ENCODE data around the gene MCRIP2.
"Not testable (repeated sequence)": the region's sequence is repeated elsewhere in the genome, so short reads cannot be mapped to it uniquely, and the experiment has no call there.

The MCRIP2 gene

GRCh38 chr16:683396-684070 is 41.9 kb downstream of the MCRIP2 start:
- no peak for FAIRE-seq

- FAIRE-seq = no peak
Observed at GRCh38 chr16:684071-684794, 42.6 kb downstream of the MCRIP2 start, which contains the start of gene JMJD8. Gene JMJD8, minus strand, starts transcription at chr16:684334. Its CDS starts 15 bp downstream, at chr16:684319.

- FAIRE-seq = no peak
Observed at GRCh38 chr16:684961-685696, 43.5 kb downstream of the MCRIP2 start.

- no peak for FAIRE-seq
Observed at GRCh38 chr16:685967-686366, 44.3 kb downstream of the MCRIP2 start.

- no peak for FAIRE-seq
Observed at GRCh38 chr16:686459-687260, 45.0 kb downstream of the MCRIP2 start.

- no peak for FAIRE-seq
Observed at GRCh38 chr16:687499-687898, 45.9 kb downstream of the MCRIP2 start.

GRCh38 chr16:689175-689897 is 47.7 kb downstream of the MCRIP2 start:
- no peak for FAIRE-seq

GRCh38 chr16:691242-691641 is 49.6 kb downstream of the MCRIP2 start:
- FAIRE-seq = not testable (repeated sequence)

- FAIRE-seq = no peak
Observed at GRCh38 chr16:692356-693108, 50.9 kb downstream of the MCRIP2 start.

GRCh38 chr16:693364-693763 is 51.7 kb downstream of the MCRIP2 start:
- no peak for FAIRE-seq

GRCh38 chr16:693766-694165 is 52.1 kb downstream of the MCRIP2 start:
- FAIRE-seq = no peak

- FAIRE-seq = no peak
Observed at GRCh38 chr16:694187-694862, 52.7 kb downstream of the MCRIP2 start.

GRCh38 chr16:694863-695354 is 53.3 kb downstream of the MCRIP2 start:
- no peak for FAIRE-seq

GRCh38 chr16:695355-696089 is 53.9 kb downstream of the MCRIP2 start:
- no peak for FAIRE-seq

Data from TTC549 (cell line).